ENCODE results near the gene CACNA1G.

GRCh38 chr17:50641357-50641756, 80.8 kb downstream of the CACNA1G start:
- no peak for TF ChIP-seq CTCF (conservative IDR thresholded peaks at IDR 0.05 in 1 of 2, IDR thresholded peaks at IDR 0.05 in 1 of 2; ENCODE audit: low read depth in 1 of 2, low read length in 2 of 2)
- TF ChIP-seq EZH2 (IDR thresholded peaks at IDR 0.05; ENCODE audit: low read length, missing control alignments) = no peak

Measured in fibroblast of lung (primary cell).